Bronchial epithelial cell (primary cell): ENCODE measurements around the gene BAMBI. TPM values are rescaled to one million over a fixed set of nuclear protein-coding genes. Genes with fewer than 3 reads are reported as not detected.

Experiments
- DNase-seq: peaks from one replicate; pipeline ENCODE4 v3.0.0-alpha.2; 2010; ENCODE audit warnings: low read depth
- FAIRE-seq: peaks from 2 replicates; lab custom pipeline; 2011; peaks lifted over from hg19 to GRCh38; lab: Jason Lieb, UNC
- H3K27me3 ChIP-seq: 2 replicates; pipeline ENCODE4 v1.5.1; 2011; ENCODE audit warnings: low read length; ENCODE audit not compliant: control insufficient read depth, insufficient read depth
- H3K36me3 ChIP-seq: 2 replicates; pipeline ENCODE4 v1.5.1; 2011; ENCODE audit warnings: low read length; ENCODE audit not compliant: control insufficient read depth, insufficient read depth
- H3K4me3 ChIP-seq: 2 replicates; pipeline ENCODE4 v1.5.1; 2011; ENCODE audit warnings: mild to moderate bottlenecking, low read depth, low read length, control low read depth
- CTCF ChIP-seq: IDR thresholded peaks from 2 replicates; pipeline ENCODE4 v1.5.1; 2011; ENCODE audit warnings: mild to moderate bottlenecking, moderate library complexity, low read length, control low read depth, inconsistent platforms; ENCODE audit not compliant: insufficient read depth, severe bottlenecking
- total RNA-seq: library from RNA; depleted of rRNA; stranded (reverse); fragments of >200 nt; gene quantifications from 2 replicates; pipeline ENCODE4 v1.2.1, GENCODE V29; 2014

Gene BAMBI
- total RNA-seq, 1 donor from 2014 or later: 8.7 TPM

- H3K36me3 ChIP-seq: no peaks in the 10 kb centered on the region
- no peak for FAIRE-seq
- H3K4me3 ChIP-seq: no peak overlapping the region
- TF ChIP-seq CTCF: no peak
- no peak for DNase-seq
- H3K27me3 ChIP-seq: no peaks in the 10 kb centered on the region
Measured at GRCh38 chr10:28684986-28685580, 7.8 kb downstream of the BAMBI start.

- TF ChIP-seq CTCF: no peak
- no peak for FAIRE-seq
- Histone ChIP-seq H3K4me3 (no peak overlapping the region), H3K27me3 (no peaks in the 10 kb centered on the region), H3K36me3 (no peaks in the 10 kb centered on the region)
- no peak for DNase-seq
Measured at GRCh38 chr10:28685717-28686116, 8.4 kb downstream of the BAMBI start.

GRCh38 chr10:28686835-28687682, 9.7 kb downstream of the BAMBI start:
- Histone ChIP-seq H3K36me3 (no peaks in the 10 kb centered on the region), H3K27me3 (no peaks in the 10 kb centered on the region), H3K4me3 (no peak overlapping the region)
- DNase-seq (no peak), FAIRE-seq (no peak)
- no peak for TF ChIP-seq CTCF

- H3K4me3 ChIP-seq: no peak overlapping the region
- FAIRE-seq: no peak
- no peak for TF ChIP-seq CTCF
- no peaks in the 10 kb centered on the region for H3K36me3 ChIP-seq
- no peak for DNase-seq
- H3K27me3 ChIP-seq: no peaks in the 10 kb centered on the region
Measured at GRCh38 chr10:28687683-28688001, 10.3 kb downstream of the BAMBI start.

GRCh38 chr10:28690545-28690944, 13.2 kb downstream of the BAMBI start:
- TF ChIP-seq CTCF: no peak
- Histone ChIP-seq H3K27me3 (no peaks in the 10 kb centered on the region), H3K36me3 (no peaks in the 10 kb centered on the region), H3K4me3 (no peak overlapping the region)
- DNase-seq: no peak
- no peak for FAIRE-seq
